Activated CD4-positive, alpha-beta memory T cell treated with anti-CD3 and anti-CD28 coated beads for 36 hours (primary cell): Measurements from ENCODE around the gene UTP4. TPM values are rescaled to one million over a fixed set of nuclear protein-coding genes. Genes with fewer than 3 reads are reported as not detected.
"Not testable (repeated sequence)": the region's sequence is repeated elsewhere in the genome, so short reads cannot be mapped to it uniquely, and the experiment has no call there.

Experiments
- CTCF ChIA-PET: fragments of 350-600 bp; sonication (Branson Sonifier 250); formaldehyde crosslinking; loops from one replicate; lab custom pipeline; 2021; ENCODE audit warnings: antibody characterized with exemption, inconsistent platforms; lab: Charles Lee
- POLR2A ChIA-PET: fragments of 350-600 bp; sonication (Branson Sonifier 250); formaldehyde crosslinking; loops from one replicate; lab custom pipeline; 2021; ENCODE audit warnings: antibody characterized with exemption; lab: Charles Lee
- DNase-seq: peaks from one replicate; pipeline ENCODE4 v3.0.0-alpha.2; 2020
- H3K27ac Mint-ChIP-seq: one replicate; pipeline ENCODE4 v1.8.0; 2021; ENCODE audit warnings: mixed read lengths
- H3K27me3 Mint-ChIP-seq: one replicate; pipeline ENCODE4 v1.8.0; 2021; ENCODE audit warnings: mixed read lengths
- H3K36me3 Mint-ChIP-seq: one replicate; pipeline ENCODE4 v1.8.0; 2021; ENCODE audit warnings: mixed read lengths
- H3K4me1 Mint-ChIP-seq: one replicate; pipeline ENCODE4 v1.8.0; 2021; ENCODE audit warnings: low read depth, mixed read lengths
- H3K4me3 Mint-ChIP-seq: one replicate; pipeline ENCODE4 v1.8.0; 2021; ENCODE audit warnings: mild to moderate bottlenecking, mixed read lengths
- H3K9me3 Mint-ChIP-seq: one replicate; pipeline ENCODE4 v1.8.0; 2021; ENCODE audit warnings: mixed read lengths
- intact Hi-C: fragments of 100-400 bp; cut with micrococcal nuclease; formaldehyde crosslinking; loops from one replicate; pipeline ENCODE4 v1.15.1; 2023
- total RNA-seq, 2 experiments: library from RNA; stranded (reverse); gene quantifications; one replicate each; pipeline ENCODE4 v1.2.3, GENCODE V29; 2021

Gene UTP4
- total RNA-seq, 2 experiments from 2014 or later = 104 to 106 TPM

GRCh38 chr16:69133373-69133954 lies 1.0 kb downstream of the UTP4 start:
- DNase-seq = no peak
- Mint-ChIP-seq H3K4me3 (peak overlapping the region; percentile 97), H3K4me1 (peaks cover 61% of the 10 kb centered on the region), H3K9me3 (no peaks in the 10 kb centered on the region), H3K36me3 (peaks cover 28% of the 10 kb centered on the region), H3K27ac (peak overlapping the region; percentile 89), H3K27me3 (no peaks in the 10 kb centered on the region)
- intact Hi-C loops = loop anchor here (2.0 to 5.0 kb wide), 2 partner anchors 287 to 606 kb away; no protein-coding TSS in a partner anchor
- POLR2A ChIA-PET = interaction anchor here (0.6 to 4.3 kb wide), 8 partner anchors 33 to 431 kb away, joined by 3 to 31 read pairs (median 4); partner anchors contain the start of gene SNTB2
- CTCF ChIA-PET = interaction anchor here (0.6 to 4.0 kb wide), 5 partner anchors 9 to 286 kb away, joined by 3 to 22 read pairs (median 3); no protein-coding TSS in a partner anchor

GRCh38 chr16:69138608-69139007 lies 6.2 kb downstream of the UTP4 start:
- ChIA-PET POLR2A (no interaction called here), CTCF (no interaction called here)
- Mint-ChIP-seq H3K27ac (no peak overlapping the region), H3K4me1 (peaks cover 34% of the 10 kb centered on the region), H3K4me3 (no peak overlapping the region), H3K27me3 (no peaks in the 10 kb centered on the region), H3K9me3 (no peaks in the 10 kb centered on the region), H3K36me3 (peaks cover 63% of the 10 kb centered on the region)
- DNase-seq = no peak
- intact Hi-C loops = no loop called here

- intact Hi-C loops, H3K4me3 Mint-ChIP-seq, H3K27me3 Mint-ChIP-seq, H3K27ac Mint-ChIP-seq, H3K9me3 Mint-ChIP-seq, DNase-seq: not testable (repeated sequence)
- POLR2A ChIA-PET = interaction anchor here (0.9 kb wide), 1 partner anchor 189 kb away, joined by 4 read pairs; no protein-coding TSS in a partner anchor
- CTCF ChIA-PET = interaction anchor here (1.2 to 1.4 kb wide), 2 partner anchors 16 to 26 kb away, joined by 3 to 7 read pairs; no protein-coding TSS in a partner anchor
- Mint-ChIP-seq H3K4me1 (peaks cover 26% of the 10 kb centered on the region), H3K36me3 (peaks cover 58% of the 10 kb centered on the region)
Observed at GRCh38 chr16:69139464-69139863, 7.0 kb downstream of the UTP4 start.

GRCh38 chr16:69141014-69141413 lies 8.6 kb downstream of the UTP4 start:
- intact Hi-C loops = no loop called here
- no peak overlapping the region for H3K4me3 Mint-ChIP-seq
- no peak overlapping the region for H3K27ac Mint-ChIP-seq
- peaks cover 16% of the 10 kb centered on the region for H3K4me1 Mint-ChIP-seq
- peaks cover 60% of the 10 kb centered on the region for H3K36me3 Mint-ChIP-seq
- no peaks in the 10 kb centered on the region for H3K9me3 Mint-ChIP-seq
- ChIA-PET POLR2A (no interaction called here), CTCF (interaction anchor here (1.4 kb wide), 1 partner anchor 10 kb away, joined by 8 read pairs; no protein-coding TSS in a partner anchor)
- no peaks in the 10 kb centered on the region for H3K27me3 Mint-ChIP-seq
- no peak for DNase-seq

GRCh38 chr16:69141936-69142335 lies 9.5 kb downstream of the UTP4 start:
- Mint-ChIP-seq H3K4me1 (peaks cover 7% of the 10 kb centered on the region), H3K4me3 (no peak overlapping the region), H3K27ac (no peak overlapping the region), H3K9me3 (no peaks in the 10 kb centered on the region), H3K27me3 (no peaks in the 10 kb centered on the region), H3K36me3 (peaks cover 60% of the 10 kb centered on the region)
- CTCF ChIA-PET = no interaction called here
- no peak for DNase-seq
- POLR2A ChIA-PET = no interaction called here
- intact Hi-C loops = no loop called here

- no peaks in the 10 kb centered on the region for H3K9me3 Mint-ChIP-seq
- H3K27me3 Mint-ChIP-seq = no peaks in the 10 kb centered on the region
- H3K4me1 Mint-ChIP-seq = no peaks in the 10 kb centered on the region
- no peak for DNase-seq
- intact Hi-C loops = no loop called here
- peaks cover 56% of the 10 kb centered on the region for H3K36me3 Mint-ChIP-seq
- POLR2A ChIA-PET = no interaction called here
- H3K4me3 Mint-ChIP-seq = no peak overlapping the region
- CTCF ChIA-PET = no interaction called here
- no peak overlapping the region for H3K27ac Mint-ChIP-seq
Observed at GRCh38 chr16:69143116-69143515, 10.7 kb downstream of the UTP4 start.

GRCh38 chr16:69145658-69146057 lies 13.2 kb downstream of the UTP4 start:
- Mint-ChIP-seq H3K27ac (no peak overlapping the region), H3K36me3 (peaks cover 43% of the 10 kb centered on the region), H3K4me1 (no peaks in the 10 kb centered on the region), H3K9me3 (no peaks in the 10 kb centered on the region), H3K4me3 (no peak overlapping the region), H3K27me3 (no peaks in the 10 kb centered on the region)
- CTCF ChIA-PET = interaction anchor here (0.6 kb wide), 1 partner anchor 22 kb away, joined by 3 read pairs; no protein-coding TSS in a partner anchor
- intact Hi-C loops = no loop called here
- POLR2A ChIA-PET = no interaction called here
- DNase-seq = no peak

GRCh38 chr16:69149621-69150020 lies 17.2 kb downstream of the UTP4 start:
- intact Hi-C loops = loop anchor here (1.0 kb wide), 1 partner anchor 138 kb away; no protein-coding TSS in a partner anchor
- not testable (repeated sequence) for H3K4me3 Mint-ChIP-seq, H3K27me3 Mint-ChIP-seq, DNase-seq, H3K4me1 Mint-ChIP-seq, H3K27ac Mint-ChIP-seq, H3K9me3 Mint-ChIP-seq
- peaks cover 41% of the 10 kb centered on the region for H3K36me3 Mint-ChIP-seq
- ChIA-PET CTCF (interaction anchor here (0.7 to 4.0 kb wide), 13 partner anchors 9 to 306 kb away, joined by 3 to 43 read pairs (median 5); partner anchors contain the start of gene TANGO6), POLR2A (interaction anchor here (1.2 kb wide), 1 partner anchor 161 kb away, joined by 4 read pairs; the partner anchor contains the start of gene VPS4A)

GRCh38 chr16:69150146-69150865 lies 17.9 kb downstream of the UTP4 start:
- H3K36me3 Mint-ChIP-seq = peaks cover 43% of the 10 kb centered on the region
- no peak overlapping the region for H3K4me3 Mint-ChIP-seq
- peak; percentile 48 for DNase-seq
- no peaks in the 10 kb centered on the region for H3K4me1 Mint-ChIP-seq
- ChIA-PET POLR2A (interaction anchor here (1.2 kb wide), 1 partner anchor 160 kb away, joined by 4 read pairs; the partner anchor contains the start of gene VPS4A), CTCF (interaction anchor here (0.6 to 4.0 kb wide), 25 partner anchors 8 to 1220 kb away, joined by 3 to 43 read pairs (median 4); partner anchors contain the start of gene TANGO6)
- H3K27ac Mint-ChIP-seq = no peak overlapping the region
- H3K9me3 Mint-ChIP-seq = no peaks in the 10 kb centered on the region
- H3K27me3 Mint-ChIP-seq = no peaks in the 10 kb centered on the region
- intact Hi-C loops = loop anchor here (1.0 kb wide), 1 partner anchor 137 kb away; no protein-coding TSS in a partner anchor

GRCh38 chr16:69157196-69157595 lies 24.7 kb downstream of the UTP4 start:
- Mint-ChIP-seq H3K27me3 (no peaks in the 10 kb centered on the region), H3K27ac (peak overlapping the region; percentile 9), H3K4me3 (no peak overlapping the region), H3K36me3 (peaks cover 59% of the 10 kb centered on the region), H3K9me3 (no peaks in the 10 kb centered on the region), H3K4me1 (peaks cover 15% of the 10 kb centered on the region)
- no peak for DNase-seq
- ChIA-PET POLR2A (interaction anchor here (0.9 kb wide), 1 partner anchor 173 kb away, joined by 3 read pairs; the partner anchor contains the start of gene PDF), CTCF (interaction anchor here (0.7 to 2.7 kb wide), 2 partner anchors 101 to 129 kb away, joined by 3 to 12 read pairs; no protein-coding TSS in a partner anchor)
- intact Hi-C loops = no loop called here

- Mint-ChIP-seq H3K4me1 (peaks cover 25% of the 10 kb centered on the region), H3K9me3 (no peaks in the 10 kb centered on the region)
Observed at GRCh38 chr16:69160192-69160591, 27.7 kb downstream of the UTP4 start.

More at GRCh38 chr16:69160192-69160591, 27.7 kb downstream of the UTP4 start:
- ChIA-PET POLR2A (no interaction called here), CTCF (no interaction called here)
- DNase-seq = no peak
- intact Hi-C loops = no loop called here
- Mint-ChIP-seq H3K27me3 (no peaks in the 10 kb centered on the region), H3K36me3 (peaks cover 59% of the 10 kb centered on the region), H3K27ac (no peak overlapping the region), H3K4me3 (no peak overlapping the region)
